SK-N-SH (cell line): ENCODE measurements around the gene ZMIZ1.

Source experiments
- EP300 ChIP-seq, 2 experiments: IDR thresholded peaks; 2 replicates each; pipeline versions ENCODE4 v1.4.0 to v1.6.1; 2012; ENCODE audit warnings: borderline replicate concordance in 1 of 2, low read depth in 1 of 2, low read length in 1 of 2
- MAX ChIP-seq: IDR thresholded peaks from 2 replicates; pipeline ENCODE4 v1.4.0; 2012; ENCODE audit warnings: low read depth
- NFIC ChIP-seq: IDR thresholded peaks from 2 replicates; pipeline ENCODE4 v1.4.0; 2012; ENCODE audit warnings: borderline replicate concordance
- RAD21 ChIP-seq: IDR thresholded peaks from 2 replicates; pipeline ENCODE4 v1.6.1; 2012; ENCODE audit warnings: mild to moderate bottlenecking, low read length
- SMC3 ChIP-seq: IDR thresholded peaks from 2 replicates; pipeline ENCODE4 v1.6.1; 2012; ENCODE audit warnings: low read depth, low read length, improper control_type of control experiment
- TF ChIP-seq, protein P1 (sequence below): fragments of 200-600 bp; sonication (generic); IDR thresholded peaks from 2 replicates; pipeline ENCODE4 v1.6.1; 2017; ENCODE audit warnings: antibody characterized with exemption, mild to moderate bottlenecking, moderate library complexity

DNA sequence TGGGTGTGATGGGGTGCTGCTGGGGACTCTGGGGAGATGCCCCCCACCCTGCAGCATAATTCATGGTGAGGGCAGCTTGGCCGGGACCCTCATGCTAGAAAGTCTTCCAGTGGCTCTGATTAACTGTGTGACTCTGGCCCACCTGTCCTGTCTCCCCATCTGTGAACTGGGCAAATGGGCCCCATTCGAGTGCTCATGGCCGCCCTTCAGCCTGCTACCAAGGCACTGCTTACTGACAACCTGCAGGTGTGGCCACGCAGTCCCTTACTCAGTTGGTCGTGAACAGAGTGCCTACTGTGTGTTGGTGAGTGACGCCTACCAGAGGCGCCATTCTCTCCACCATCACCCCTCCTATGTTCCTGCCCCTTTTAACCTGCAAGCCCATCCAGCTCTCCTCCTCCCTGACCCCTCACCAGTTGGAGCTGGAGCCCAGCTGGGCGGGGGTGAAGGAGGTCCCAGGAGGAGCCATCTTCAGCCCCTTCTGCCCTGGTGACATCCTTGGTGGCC lies 109.4 kb downstream of the ZMIZ1 start:
- TF ChIP-seq NFIC (no peak), MAX (no peak), RAD21 (no peak), SMC3 (no peak), EP300 (IDR thresholded peaks at IDR 0.05; ENCODE audit: borderline replicate concordance in 1 of 2, low read depth in 1 of 2, low read length in 1 of 2) (no peak)
- TF ChIP-seq, protein P1, sequence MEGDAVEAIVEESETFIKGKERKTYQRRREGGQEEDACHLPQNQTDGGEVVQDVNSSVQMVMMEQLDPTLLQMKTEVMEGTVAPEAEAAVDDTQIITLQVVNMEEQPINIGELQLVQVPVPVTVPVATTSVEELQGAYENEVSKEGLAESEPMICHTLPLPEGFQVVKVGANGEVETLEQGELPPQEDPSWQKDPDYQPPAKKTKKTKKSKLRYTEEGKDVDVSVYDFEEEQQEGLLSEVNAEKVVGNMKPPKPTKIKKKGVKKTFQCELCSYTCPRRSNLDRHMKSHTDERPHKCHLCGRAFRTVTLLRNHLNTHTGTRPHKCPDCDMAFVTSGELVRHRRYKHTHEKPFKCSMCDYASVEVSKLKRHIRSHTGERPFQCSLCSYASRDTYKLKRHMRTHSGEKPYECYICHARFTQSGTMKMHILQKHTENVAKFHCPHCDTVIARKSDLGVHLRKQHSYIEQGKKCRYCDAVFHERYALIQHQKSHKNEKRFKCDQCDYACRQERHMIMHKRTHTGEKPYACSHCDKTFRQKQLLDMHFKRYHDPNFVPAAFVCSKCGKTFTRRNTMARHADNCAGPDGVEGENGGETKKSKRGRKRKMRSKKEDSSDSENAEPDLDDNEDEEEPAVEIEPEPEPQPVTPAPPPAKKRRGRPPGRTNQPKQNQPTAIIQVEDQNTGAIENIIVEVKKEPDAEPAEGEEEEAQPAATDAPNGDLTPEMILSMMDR, result no peak
